ENCODE results near the gene POU2F1. TPM values are rescaled to one million over a fixed set of nuclear protein-coding genes. Genes with fewer than 3 reads are reported as not detected.

POU2F1 gene
- total RNA-seq, 1 experiment from 2014 or later, result 28.5 TPM

DNA sequence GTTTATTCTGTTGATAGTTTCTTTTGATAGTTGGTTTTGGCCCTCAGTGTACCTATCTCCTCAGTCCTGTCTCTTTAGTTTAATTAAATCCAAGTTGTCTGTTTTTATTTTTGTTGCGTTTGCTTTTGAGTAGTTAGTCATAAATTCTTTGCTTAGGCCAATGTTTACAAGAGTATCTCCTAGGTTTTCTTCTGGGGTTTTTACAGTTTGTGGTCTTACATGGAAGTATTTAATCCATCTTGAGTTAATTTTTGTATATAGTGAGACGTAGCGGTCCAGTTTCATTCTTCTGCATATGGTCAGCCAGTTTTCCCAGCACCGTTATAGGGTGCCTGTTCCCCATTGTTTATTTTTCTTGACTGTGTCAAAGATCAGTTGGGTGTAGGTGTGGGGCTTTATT, 139.4 kb downstream of the POU2F1 start:
- no peaks in the 10 kb centered on the region for H3K9me3 ChIP-seq (ENCODE audit: insufficient read depth, low read depth)
- H3K36me3 ChIP-seq (ENCODE audit: low read depth), result no peaks in the 10 kb centered on the region
- H3K27me3 ChIP-seq (ENCODE audit: insufficient read depth, low read depth), result no peaks in the 10 kb centered on the region
- 0 out of 2 replicates have a peak, but pooled peaks cover 7% of the 10 kb centered on the region for H3F3A ChIP-seq (ENCODE audit: insufficient read depth, low read depth)
- H2AFZ ChIP-seq, result no peak overlapping the region
- H3K4me2 ChIP-seq, result no peak overlapping the region
- H4K20me1 ChIP-seq (ENCODE audit: insufficient read depth), result peaks cover 3% of the 10 kb centered on the region; the same call in 1 of the 2 replicates
- intact Hi-C loops (cut with micrococcal nuclease; ENCODE audit: unreplicated experiment), result no loop called here
- TF ChIP-seq, protein P1, sequence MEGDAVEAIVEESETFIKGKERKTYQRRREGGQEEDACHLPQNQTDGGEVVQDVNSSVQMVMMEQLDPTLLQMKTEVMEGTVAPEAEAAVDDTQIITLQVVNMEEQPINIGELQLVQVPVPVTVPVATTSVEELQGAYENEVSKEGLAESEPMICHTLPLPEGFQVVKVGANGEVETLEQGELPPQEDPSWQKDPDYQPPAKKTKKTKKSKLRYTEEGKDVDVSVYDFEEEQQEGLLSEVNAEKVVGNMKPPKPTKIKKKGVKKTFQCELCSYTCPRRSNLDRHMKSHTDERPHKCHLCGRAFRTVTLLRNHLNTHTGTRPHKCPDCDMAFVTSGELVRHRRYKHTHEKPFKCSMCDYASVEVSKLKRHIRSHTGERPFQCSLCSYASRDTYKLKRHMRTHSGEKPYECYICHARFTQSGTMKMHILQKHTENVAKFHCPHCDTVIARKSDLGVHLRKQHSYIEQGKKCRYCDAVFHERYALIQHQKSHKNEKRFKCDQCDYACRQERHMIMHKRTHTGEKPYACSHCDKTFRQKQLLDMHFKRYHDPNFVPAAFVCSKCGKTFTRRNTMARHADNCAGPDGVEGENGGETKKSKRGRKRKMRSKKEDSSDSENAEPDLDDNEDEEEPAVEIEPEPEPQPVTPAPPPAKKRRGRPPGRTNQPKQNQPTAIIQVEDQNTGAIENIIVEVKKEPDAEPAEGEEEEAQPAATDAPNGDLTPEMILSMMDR (conservative IDR thresholded peaks at IDR 0.05), result no peak
- TF ChIP-seq EZH2 (IDR thresholded peaks at IDR 0.05; ENCODE audit: low read depth), result no peak
- BruUV-seq (replicated peaks), result no TSS peak
- no peak for DNase-seq
- POLR2A ChIA-PET (ENCODE audit: unreplicated experiment), result no interaction called here
- CTCF ChIA-PET, result no interaction called here
- no peaks in the 10 kb centered on the region for H3K4me1 ChIP-seq (replicated peaks; ENCODE audit: insufficient read depth)
- peaks cover 41% of the 10 kb centered on the region for H3K79me2 ChIP-seq (ENCODE audit: low read depth)
- H3K27ac ChIP-seq, result no peak overlapping the region
- H3K9me2 ChIP-seq (ENCODE audit: insufficient read depth), result no peaks in the 10 kb centered on the region
- no peak overlapping the region for H3K4me3 ChIP-seq

DNA sequence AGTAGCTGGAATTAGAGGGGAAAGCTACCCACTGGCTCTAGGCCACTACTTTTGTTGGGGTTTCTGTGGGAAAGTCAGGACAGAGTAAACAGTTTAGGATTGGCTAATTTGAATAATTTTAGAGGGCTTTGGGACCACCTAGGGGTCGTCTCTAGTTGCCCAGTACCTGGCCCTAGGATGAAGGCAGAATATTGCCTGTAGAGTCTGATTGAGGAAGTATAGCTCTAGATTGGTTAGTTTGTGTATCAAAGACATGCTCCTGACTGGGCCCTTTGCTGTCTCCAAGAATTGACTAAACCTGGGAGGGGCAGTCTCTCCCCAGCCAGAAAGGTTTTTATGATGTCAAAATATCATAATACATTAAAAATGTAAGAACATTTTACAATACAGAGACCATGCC, 142.0 kb downstream of the POU2F1 start:
- H3K36me3 ChIP-seq (ENCODE audit: low read depth), result no peaks in the 10 kb centered on the region
- ChIA-PET CTCF (no interaction called here), POLR2A (ENCODE audit: unreplicated experiment) (no interaction called here)
- peaks cover 41% of the 10 kb centered on the region for H3K79me2 ChIP-seq (ENCODE audit: low read depth)
- no peak overlapping the region for H2AFZ ChIP-seq
- TF ChIP-seq, protein P1 (conservative IDR thresholded peaks at IDR 0.05), result no peak
- no peak for TF ChIP-seq EZH2 (IDR thresholded peaks at IDR 0.05; ENCODE audit: low read depth)
- H3F3A ChIP-seq (ENCODE audit: insufficient read depth, low read depth), result 0 out of 2 replicates have a peak, but pooled peaks cover 7% of the 10 kb centered on the region
- H3K9me2 ChIP-seq (ENCODE audit: insufficient read depth), result 0 out of 2 replicates have a peak, but pooled peaks cover 5% of the 10 kb centered on the region
- no peak overlapping the region for H3K4me3 ChIP-seq
- H3K4me2 ChIP-seq, result no peak overlapping the region
- BruUV-seq (replicated peaks), result no TSS peak
- no peak overlapping the region for H3K27ac ChIP-seq
- DNase-seq, result no peak
- no peaks in the 10 kb centered on the region for H3K9me3 ChIP-seq (ENCODE audit: insufficient read depth, low read depth)
- H4K20me1 ChIP-seq (ENCODE audit: insufficient read depth), result peaks cover 3% of the 10 kb centered on the region; the same call in 1 of the 2 replicates
- H3K27me3 ChIP-seq (ENCODE audit: insufficient read depth, low read depth), result no peaks in the 10 kb centered on the region
- intact Hi-C loops (cut with micrococcal nuclease; ENCODE audit: unreplicated experiment), result no loop called here
- no peaks in the 10 kb centered on the region for H3K4me1 ChIP-seq (replicated peaks; ENCODE audit: insufficient read depth)

DNA sequence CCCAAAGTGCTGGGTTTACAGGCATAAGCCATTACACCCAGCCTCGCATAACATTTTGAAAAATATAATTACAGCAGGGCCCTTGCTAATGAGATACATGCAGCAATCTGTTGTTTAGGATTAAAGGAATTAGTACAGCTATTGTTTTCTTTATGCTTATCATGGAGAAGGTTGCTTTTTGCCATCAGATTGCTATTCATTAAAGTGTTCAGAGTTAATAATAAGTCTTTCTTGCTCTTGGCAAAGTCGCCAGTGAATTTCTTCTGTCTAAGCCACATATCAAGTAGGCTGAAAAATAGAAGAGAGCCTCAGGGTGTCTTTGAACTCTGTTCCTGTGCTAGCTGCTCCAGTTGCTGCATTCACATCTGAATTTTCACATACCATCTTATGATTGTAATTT, 144.1 kb downstream of the POU2F1 start:
- Histone ChIP-seq H4K20me1 (ENCODE audit: insufficient read depth) (no peaks in the 10 kb centered on the region), H3K9me2 (ENCODE audit: insufficient read depth) (0 out of 2 replicates have a peak, but pooled peaks cover 5% of the 10 kb centered on the region), H3K9me3 (ENCODE audit: insufficient read depth, low read depth) (no peaks in the 10 kb centered on the region), H3K79me2 (ENCODE audit: low read depth) (peaks cover 33% of the 10 kb centered on the region), H3F3A (ENCODE audit: insufficient read depth, low read depth) (0 out of 2 replicates have a peak, but pooled peaks cover under 1% of the 10 kb centered on the region), H2AFZ (no peak overlapping the region), H3K36me3 (ENCODE audit: low read depth) (no peaks in the 10 kb centered on the region), H3K27me3 (ENCODE audit: insufficient read depth, low read depth) (no peaks in the 10 kb centered on the region), H3K4me2 (no peak overlapping the region), H3K4me3 (no peak overlapping the region), H3K27ac (no peak overlapping the region), H3K4me1 (replicated peaks; ENCODE audit: insufficient read depth) (no peaks in the 10 kb centered on the region)
- DNase-seq, result no peak
- intact Hi-C loops (cut with micrococcal nuclease; ENCODE audit: unreplicated experiment), result no loop called here
- CTCF ChIA-PET, result no interaction called here
- POLR2A ChIA-PET (ENCODE audit: unreplicated experiment), result no interaction called here
- TF ChIP-seq EZH2 (IDR thresholded peaks at IDR 0.05; ENCODE audit: low read depth), result no peak
- TF ChIP-seq, protein P1 (conservative IDR thresholded peaks at IDR 0.05), result no peak
- no TSS peak for BruUV-seq (replicated peaks)
